Skin epidermis (tissue), 12 donors: ENCODE data around the gene USP9X.
"Not testable (repeated sequence)": the region's sequence is repeated elsewhere in the genome, so short reads cannot be mapped to it uniquely, and the experiment has no call there.

Experiments used
- H3K27ac ChIP-seq, 21 experiments: fragments of 200-600 bp; sonication (generic) in 11 of 21; one replicate each; pipeline ENCODE4 v1.5.0; 2020; ENCODE audit warnings: mild to moderate bottlenecking in 3 of 21, inconsistent platforms in 2 of 21, moderate library complexity in 2 of 21
- H3K4me3 ChIP-seq, 7 experiments: fragments of 200-600 bp; sonication (generic) in 2 of 7; one replicate each; pipeline ENCODE4 v1.5.0; 2020; ENCODE audit warnings: inconsistent platforms in 2 of 7, mild to moderate bottlenecking in 2 of 7, moderate library complexity in 1 of 7

USP9X gene

DNA sequence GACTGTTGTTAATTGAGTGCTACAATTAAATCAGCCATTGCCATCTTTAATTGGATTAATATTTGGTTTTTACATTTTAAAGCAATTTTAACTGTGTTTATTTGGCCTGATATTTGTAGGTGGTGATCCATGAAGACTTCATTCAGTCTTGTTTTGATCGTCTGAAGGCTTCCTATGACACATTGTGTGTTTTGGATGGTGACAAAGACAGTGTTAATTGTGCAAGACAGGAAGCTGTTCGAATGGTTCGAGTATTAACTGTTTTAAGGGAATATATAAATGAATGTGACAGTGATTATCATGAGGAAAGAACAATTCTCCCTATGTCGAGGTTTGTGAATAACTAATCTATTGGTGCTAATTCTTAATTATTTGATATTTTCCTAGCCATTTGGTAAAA, 82.6 kb downstream of the USP9X start:
- Histone ChIP-seq H3K4me3 (no peak overlapping the region), H3K27ac (no peak overlapping the region)

DNA sequence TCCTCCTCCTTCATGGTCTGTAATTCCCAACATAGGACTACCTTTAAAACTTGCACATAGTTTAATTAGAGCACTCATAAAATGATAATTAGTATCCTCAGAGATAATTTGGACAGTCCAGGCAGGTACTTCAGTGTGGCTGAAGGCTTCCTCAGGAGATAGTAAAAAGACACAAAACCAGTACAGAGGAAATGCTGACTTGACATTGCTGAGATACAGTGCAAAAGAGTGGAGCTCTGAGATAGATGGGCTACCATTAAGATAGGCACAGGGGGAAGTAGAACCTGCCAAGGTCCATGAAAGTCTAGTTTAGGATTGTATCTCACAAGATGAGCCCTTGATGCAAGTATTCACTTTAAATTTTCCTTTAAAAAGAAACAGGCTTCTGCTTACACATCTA, 91.0 kb downstream of the USP9X start:
- Histone ChIP-seq H3K27ac (no peak overlapping the region), H3K4me3 (no peak overlapping the region)

DNA sequence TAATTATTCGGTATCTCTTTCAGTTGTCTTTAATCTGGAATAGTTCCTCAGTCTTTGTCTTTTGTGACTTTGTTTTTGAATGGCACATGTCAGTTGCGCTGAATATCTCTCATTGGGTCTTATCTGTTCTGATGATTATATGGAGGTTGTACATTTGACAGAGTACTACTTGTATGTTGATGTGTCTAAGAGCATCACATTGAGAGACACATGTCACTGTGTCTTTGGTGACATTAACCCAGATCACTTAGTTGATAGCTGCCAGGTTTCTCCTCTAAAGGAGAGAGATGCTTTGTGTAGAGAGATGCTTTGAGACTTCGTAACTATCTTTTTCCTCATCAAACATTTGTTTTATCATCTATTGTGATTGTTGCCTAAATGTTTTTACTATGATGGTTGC, 92.1 kb downstream of the USP9X start:
- Histone ChIP-seq H3K4me3 (no peak overlapping the region), H3K27ac (no peak overlapping the region)

DNA sequence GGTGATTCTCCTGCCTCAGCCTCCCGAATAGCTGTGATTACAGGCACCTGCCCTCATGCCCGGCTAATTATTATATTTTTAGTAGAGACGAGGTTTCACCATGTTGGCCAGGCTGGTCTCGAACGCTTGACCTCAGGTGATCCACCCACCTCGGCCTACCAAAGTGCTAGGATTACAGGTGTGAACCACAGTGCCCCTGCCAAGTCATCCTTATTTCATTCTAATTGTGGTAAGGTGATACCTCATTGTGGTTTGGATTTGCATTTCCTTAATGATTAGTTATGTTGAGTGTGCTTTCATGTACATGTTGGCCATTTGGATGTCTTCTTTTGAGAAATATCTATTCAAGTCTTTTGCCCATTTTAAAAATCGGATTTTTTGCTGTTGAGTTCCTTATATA, 93.0 kb downstream of the USP9X start:
- H3K4me3 ChIP-seq: no peak overlapping the region
- H3K27ac ChIP-seq: no peak overlapping the region

DNA sequence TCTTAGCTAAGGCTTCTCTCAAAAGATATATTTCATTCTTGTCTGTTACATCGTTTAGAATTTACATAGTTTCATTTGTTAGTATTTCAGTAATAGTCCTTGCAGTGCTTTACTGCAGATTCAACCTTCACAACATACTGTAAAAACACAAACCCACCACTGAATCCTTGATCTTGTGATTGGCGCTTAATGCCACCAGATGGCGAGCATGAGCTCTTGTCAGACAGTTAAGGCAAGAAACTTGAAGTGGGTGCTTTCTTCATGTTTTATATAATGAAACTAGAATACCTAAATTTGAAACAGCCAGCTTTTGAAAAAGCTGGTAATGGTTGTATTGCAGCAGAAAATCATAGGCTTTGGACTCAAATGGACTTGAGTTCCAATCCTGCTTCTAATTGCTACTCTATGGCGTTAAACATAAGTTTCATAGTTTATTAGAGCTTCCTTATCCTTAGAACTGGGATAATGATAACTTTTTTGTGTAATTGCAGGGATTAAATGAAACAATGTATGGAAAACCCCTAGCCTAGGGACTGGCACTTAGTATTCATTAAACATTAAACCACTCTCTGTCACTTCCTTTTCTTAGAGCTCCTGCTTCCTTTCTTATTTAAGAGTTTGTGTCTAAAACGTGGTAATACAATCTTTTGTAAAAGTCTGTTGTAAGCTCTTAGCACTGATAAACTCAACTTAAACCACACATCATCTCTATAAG, 95.1 kb downstream of the USP9X start:
- no peak overlapping the region for H3K4me3 ChIP-seq
- no peak overlapping the region for H3K27ac ChIP-seq

DNA sequence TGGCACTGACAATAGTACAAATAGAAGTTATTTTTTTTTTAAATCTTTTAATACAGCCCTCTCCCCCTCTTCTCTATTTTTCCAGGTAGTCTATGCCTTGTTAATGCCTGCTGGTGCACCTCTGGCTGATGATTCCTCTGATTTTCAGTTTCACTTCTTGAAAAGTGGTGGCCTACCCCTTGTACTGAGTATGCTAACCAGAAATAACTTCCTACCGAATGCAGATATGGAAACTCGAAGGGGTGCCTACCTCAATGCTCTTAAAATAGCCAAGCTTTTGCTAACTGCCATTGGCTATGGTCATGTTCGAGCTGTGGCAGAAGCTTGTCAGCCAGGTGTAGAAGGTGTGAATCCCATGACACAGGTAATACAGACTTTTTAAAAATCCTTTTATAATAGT, 99.1 kb downstream of the USP9X start:
- H3K4me3 ChIP-seq: no peak overlapping the region
- no peak overlapping the region for H3K27ac ChIP-seq

DNA sequence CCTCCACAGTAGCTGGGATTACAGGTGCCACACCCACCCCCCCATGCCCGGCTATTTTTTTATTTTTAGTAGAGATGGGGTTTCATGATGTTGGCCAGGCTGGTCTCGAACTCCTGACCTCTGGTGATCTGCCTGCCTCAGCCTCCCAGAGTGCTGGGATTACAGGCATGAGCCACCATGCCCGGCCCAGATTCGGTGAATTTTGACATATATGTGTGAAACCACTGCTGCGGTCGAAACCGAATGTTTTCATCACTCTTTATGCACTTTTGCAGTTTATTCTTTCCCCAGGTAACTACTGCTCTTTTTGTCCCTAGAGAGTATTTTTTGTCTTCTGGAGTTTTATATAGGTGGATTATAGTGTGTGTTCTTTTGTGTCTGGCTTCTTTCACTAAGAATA, 101.7 kb downstream of the USP9X start:
- not testable (repeated sequence) for H3K27ac ChIP-seq, H3K4me3 ChIP-seq

DNA sequence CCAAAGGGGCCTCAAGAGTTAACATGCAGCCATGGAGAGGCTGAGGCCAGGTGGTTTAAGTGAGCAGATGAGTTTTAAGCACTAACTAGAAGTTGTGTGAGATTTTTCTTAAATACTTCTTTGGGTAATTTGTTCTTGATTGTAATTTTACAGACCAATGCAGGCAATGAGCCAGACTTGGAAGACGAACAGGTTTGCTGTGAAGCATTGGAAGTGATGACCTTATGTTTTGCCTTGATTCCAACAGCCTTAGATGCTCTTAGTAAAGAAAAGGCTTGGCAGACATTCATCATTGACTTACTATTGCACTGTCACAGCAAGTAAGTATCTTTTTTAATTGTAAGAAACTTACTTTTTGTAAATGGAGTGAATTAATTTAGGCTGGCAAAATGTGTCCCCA, 103.9 kb downstream of the USP9X start:
- Histone ChIP-seq H3K27ac (no peak overlapping the region), H3K4me3 (no peak overlapping the region)

DNA sequence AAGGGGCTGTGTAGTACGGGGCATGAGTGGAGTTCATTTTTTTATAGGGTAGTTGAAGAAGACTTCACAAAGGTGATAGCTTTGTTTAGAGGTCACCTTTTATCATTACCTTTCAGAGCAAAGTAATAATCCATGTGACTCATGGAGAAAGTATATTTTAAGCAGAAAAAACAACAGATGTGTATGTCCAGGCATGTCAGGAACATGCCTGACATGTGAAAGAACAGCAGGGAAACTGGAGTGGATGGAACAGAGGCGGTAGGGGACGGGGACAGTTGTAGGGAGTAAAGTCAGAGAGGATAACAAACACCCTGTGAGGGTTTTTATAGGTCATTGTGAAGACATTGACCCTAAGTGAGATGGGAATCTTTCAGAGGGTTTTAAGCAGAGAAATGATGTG, 107.6 kb downstream of the USP9X start:
- no peak overlapping the region for H3K4me3 ChIP-seq
- no peak overlapping the region for H3K27ac ChIP-seq

DNA sequence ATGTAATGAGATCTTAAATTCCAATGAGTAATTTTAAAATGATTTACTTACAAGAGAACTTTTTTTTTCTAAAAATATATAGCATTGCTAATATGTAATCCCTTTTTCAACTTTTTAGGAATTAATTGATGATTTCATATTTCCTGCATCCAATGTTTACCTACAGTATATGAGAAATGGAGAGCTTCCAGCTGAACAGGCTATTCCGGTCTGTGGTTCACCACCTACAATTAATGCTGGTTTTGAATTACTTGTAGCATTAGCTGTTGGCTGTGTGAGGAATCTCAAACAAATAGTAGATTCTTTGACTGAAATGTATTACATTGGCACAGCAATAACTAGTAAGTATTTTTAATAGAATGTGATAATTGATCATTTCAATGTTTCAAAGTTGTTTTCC, 113.2 kb downstream of the USP9X start:
- H3K27ac ChIP-seq: no peak overlapping the region
- H3K4me3 ChIP-seq: no peak overlapping the region

DNA sequence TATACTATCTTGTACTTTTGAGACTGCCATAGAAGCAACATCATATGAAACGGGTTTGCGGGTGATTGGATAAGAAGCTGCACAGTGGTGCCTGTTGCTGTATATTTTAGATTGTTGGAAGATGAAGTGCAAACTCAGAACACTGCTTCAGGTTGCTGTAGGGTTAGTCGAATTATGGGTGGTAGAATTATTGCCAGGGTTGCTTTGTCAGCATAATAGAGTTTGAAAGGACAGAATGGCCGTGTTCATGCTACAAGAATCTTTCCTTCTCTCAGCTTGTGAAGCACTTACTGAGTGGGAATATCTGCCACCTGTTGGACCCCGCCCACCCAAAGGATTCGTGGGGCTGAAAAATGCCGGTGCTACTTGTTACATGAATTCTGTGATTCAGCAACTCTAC, 115.5 kb downstream of the USP9X start:
- no peak overlapping the region for H3K27ac ChIP-seq

DNA sequence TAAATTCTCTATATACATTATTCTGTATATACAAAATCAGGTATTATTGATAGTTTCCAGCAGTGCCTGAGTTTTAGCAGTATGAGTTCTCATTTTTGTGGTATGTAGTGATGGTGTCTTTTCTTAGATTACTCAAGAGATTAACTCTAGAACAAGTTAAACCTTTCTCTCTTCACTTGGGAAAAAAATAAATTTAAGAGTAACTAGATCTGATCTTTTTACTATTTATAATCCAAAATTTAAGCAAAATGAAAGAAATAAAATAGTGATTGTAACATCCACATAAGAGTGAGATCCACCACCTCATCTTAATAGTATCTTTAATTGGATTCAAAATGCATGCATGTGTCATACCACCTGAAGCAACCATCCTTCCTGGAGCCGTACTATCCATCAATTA, 124.6 kb downstream of the USP9X start:
- H3K27ac ChIP-seq: no peak overlapping the region
- no peak overlapping the region for H3K4me3 ChIP-seq

More for the DNA sequence above, 115.5 kb downstream of the USP9X start:
- H3K4me3 ChIP-seq: no peak overlapping the region

DNA sequence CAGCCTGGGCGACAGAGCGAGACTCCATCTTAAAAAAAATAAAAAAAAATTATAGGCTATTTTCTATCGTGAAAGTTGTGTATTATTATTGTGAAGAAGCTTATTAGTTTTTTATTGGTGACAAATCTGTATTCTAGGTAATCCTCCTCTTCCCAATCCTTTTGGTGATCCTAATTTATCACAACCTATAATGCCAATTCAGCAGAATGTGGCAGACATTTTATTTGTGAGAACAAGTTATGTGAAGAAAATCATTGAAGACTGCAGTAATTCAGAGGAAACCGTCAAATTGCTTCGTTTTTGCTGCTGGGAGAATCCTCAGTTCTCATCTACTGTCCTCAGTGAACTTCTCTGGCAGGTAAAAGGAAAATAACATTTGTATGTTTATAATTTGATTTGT, 139.4 kb downstream of the USP9X start:
- Histone ChIP-seq H3K27ac (no peak overlapping the region), H3K4me3 (no peak overlapping the region)

DNA sequence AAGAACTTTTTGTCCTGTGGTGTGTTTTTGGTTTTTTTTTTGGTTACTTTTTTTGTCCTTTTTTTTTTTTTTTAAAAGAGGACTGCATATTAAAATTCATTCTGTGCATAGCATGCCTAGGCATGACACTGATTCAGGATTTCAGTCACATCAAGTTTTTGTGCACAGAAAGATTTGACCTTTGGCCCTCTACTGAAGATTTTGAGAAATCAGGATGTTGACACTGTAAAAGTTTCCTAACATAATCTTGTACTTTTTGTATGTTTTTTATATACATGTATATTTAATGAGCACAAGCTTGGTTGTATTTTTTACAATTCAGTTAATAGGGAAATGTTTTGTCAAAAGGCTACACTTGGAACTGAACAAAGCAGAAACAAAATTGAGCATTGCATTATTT, 148.7 kb downstream of the USP9X start:
- Histone ChIP-seq H3K27ac (no peak overlapping the region), H3K4me3 (no peak overlapping the region)

DNA sequence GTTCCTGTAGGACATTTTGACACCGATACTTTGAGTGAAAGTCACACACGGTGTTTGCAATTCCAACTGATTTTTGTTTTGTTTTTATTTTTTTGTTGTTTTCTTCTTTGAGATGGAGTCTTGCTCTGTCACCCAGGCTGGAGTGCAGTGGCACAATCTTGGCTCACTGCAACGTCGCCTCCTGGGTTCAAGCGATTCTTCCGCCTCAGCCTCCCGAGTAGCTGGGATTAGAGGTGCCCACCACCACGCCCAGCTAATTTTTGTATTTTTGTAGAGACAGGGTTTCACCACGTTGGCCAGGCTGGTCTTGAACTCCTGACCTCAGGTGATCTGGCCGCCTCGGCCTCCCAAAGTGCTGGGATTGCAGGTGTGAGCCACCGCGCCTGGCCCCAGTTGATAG, 149.2 kb downstream of the USP9X start:
- not testable (repeated sequence) for H3K4me3 ChIP-seq, H3K27ac ChIP-seq

DNA sequence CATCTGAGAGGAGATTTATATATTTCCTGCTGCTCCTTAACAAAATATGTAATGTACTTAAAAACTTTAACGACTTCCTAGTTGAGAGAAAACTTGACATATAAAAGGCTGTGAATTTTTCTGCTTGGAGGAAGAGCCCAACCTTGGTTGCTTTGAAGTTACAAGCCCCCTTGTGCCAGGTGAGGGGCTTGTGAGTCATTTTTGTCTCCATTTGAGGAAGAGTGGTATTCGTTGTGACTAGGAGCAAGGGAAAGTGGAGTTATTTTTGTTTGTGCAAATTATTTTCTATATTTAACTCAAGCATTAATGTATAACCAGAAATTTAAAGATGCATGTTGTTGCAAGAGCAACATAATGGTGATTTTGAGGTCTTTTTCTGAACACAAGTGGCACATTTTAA, 149.7 kb downstream of the USP9X start:
- no peak overlapping the region for H3K27ac ChIP-seq
- no peak overlapping the region for H3K4me3 ChIP-seq

DNA sequence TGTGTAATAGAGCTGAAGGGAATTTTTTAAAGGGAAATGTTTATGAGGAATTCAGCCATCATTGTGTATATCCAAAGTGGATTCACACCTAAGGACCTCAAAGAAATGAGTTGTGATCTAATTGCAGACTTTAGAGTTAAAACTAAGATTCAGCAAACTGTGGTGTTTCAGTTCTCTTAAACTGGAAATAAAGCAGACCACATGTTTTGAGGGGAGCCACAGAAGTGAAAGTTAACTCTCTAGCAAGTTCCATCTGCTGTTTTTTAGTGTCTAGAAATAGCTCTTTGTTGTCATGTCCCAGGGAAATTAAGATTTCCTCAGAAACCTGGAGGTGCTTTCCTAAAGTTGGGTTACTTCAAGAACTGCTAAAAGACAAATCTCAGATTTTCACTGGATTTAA, 151.4 kb downstream of the USP9X start:
- peak overlapping the region in 1 of 21 experiments; percentile 16 for H3K27ac ChIP-seq
- no peak overlapping the region for H3K4me3 ChIP-seq

DNA sequence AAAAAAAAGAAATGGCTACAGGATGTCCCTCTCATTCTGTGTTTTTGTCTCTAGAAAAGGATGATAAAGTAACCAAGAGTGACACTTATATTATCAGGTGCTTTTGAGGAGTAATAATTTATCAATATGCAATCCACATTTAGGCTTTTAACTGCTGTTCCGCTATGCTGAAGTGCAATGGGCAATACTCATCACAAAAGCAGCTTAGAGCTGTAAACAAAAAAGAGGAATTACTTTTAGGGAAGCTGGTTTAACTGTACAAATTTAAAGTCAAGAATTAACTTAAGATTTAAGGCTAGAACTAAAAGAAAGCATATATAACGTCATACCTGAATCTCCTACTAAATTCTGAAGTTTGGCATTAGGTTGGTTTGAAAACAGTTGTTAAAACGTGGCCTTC, 155.3 kb downstream of the USP9X start:
- Histone ChIP-seq H3K27ac (no peak overlapping the region), H3K4me3 (no peak overlapping the region)

DNA sequence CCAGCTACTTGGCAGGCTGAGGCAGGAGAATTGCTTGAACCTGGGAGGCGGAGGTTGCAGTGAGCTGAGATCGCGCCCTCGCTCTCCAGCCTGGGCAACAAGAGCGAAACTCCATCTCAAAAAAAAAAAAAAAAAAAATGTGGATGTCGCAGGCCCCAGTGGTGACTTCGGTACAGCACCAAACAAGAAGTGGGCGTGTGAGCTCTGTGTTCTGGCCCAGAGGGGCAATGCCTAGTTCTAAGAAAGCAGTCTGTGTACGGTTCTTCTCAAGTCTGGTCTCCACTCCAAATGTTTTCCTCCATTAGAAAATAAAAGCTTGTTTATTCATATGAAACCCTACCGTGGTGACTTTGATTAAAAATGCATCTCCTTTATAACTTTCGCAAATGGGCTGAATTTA, 156.7 kb downstream of the USP9X start:
- H3K4me3 ChIP-seq: no peak overlapping the region
- no peak overlapping the region for H3K27ac ChIP-seq

DNA sequence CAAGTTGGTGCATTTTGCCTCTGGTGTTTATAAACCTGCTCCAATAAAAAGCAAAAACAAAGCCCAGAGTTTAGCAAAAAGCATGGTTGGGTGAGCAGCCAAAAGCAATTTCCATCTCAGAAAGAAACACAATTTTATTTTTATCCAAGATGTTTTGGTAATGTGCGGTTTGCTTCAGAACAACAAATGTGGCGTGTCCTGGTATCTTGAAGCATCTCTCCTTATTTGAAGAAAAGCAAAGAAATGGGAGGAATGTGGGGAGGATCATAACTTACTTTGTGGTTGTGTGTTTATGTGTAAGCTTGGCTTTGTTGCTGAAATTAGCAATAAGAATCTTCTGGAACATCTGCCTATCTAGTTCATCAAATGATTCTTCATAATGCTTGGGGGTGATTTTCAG, 160.4 kb downstream of the USP9X start:
- Histone ChIP-seq H3K27ac (no peak overlapping the region), H3K4me3 (no peak overlapping the region)

DNA sequence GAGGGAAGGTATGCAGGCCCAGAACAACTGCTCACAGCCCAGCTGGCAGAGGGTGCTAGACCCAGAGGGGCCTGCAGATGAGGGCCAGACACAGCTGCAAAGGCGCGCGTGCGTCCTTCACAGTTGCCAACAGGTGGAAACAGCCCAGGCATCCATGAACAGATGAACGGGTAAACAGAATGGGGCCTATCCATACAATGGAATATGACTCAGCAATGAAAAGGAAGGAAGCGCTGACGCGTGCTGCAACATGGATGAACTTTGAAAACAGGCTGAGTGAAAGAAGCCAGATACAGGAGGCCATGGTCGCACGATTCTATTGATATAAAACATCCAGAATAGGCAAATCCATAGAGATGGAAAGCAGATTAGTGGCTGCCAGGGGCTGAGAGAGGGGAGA, 165.6 kb downstream of the USP9X start:
- Histone ChIP-seq H3K27ac (no peak overlapping the region), H3K4me3 (no peak overlapping the region)

DNA sequence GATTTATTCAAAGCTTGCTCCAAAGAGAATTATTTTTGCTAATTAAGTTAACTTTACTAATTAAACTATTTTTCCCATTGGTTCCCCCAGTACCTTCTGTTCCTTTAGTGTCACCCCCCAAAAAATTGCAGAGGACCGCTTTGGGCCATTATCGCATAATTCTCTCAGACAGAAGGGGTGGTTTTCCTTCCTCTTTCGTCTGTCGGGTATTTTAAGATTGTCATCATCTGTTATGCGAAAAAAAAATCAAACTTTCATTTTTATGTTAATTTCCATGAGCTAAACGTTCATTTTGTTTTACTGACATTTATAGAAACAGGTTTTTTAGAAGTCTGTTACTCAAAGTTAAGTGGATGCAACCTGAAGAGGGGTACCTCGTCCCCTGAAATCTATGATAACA, 172.6 kb downstream of the USP9X start:
- Histone ChIP-seq H3K4me3 (no peak overlapping the region), H3K27ac (no peak overlapping the region)
